HG03354 (cell line): ENCODE results near the gene COQ4.
"Not testable (repeated sequence)": the region's sequence is repeated elsewhere in the genome, so short reads cannot be mapped to it uniquely, and the experiment has no call there.

Experiments used
- ATAC-seq: cut with Tn5 transposase; IDR thresholded peaks from one replicate; pipeline ENCODE4 v1.9.1; 2021; ENCODE audit warnings: mild to moderate bottlenecking; ENCODE audit not compliant: unreplicated experiment, poor library complexity, severe bottlenecking

The COQ4 gene

DNA sequence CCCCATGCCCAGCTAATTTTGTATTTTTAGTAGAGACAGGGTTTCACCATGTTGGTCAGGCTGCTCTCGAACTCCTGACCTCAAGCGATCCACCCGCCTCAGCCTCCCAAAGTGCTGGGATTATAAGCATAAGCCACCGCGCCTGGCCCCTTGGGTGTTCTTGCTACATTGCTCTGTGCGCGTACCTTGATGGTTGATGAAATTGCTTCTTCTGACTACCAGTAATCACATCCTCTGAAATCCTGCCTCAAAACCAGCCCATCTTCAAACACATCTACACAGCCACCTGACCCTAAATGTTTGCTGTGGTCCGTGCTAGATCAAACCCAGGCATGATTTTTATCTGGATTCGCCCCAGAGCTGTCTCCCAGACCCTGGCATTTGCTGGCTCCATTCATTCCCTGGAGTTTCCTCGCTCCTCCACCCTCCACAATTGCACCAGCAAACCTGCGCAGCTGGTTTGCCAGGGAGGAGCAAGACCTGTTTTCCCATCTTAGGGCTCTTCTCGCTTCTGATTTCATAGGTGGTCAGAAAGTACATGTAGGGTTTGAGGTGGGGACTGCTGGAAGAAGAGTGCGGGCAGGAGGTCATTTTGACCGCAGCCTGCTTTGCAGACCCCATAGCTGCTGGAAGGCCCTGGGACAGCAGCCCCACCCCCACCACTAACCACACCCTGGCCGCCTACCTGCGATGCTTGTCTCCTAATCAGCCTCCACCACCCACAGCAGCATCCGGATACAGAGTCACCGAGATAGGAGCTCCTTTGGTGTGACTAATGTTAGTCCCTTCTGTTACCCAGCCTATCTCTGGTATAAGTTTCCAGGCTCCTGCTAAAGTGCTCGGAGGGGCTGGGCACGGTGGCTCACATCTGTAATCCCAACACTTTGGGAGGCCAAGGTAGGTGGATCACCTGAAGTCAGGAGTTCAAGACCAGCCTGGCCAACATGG is 23.8 kb upstream of the COQ4 start:
- ATAC-seq: no peak

DNA sequence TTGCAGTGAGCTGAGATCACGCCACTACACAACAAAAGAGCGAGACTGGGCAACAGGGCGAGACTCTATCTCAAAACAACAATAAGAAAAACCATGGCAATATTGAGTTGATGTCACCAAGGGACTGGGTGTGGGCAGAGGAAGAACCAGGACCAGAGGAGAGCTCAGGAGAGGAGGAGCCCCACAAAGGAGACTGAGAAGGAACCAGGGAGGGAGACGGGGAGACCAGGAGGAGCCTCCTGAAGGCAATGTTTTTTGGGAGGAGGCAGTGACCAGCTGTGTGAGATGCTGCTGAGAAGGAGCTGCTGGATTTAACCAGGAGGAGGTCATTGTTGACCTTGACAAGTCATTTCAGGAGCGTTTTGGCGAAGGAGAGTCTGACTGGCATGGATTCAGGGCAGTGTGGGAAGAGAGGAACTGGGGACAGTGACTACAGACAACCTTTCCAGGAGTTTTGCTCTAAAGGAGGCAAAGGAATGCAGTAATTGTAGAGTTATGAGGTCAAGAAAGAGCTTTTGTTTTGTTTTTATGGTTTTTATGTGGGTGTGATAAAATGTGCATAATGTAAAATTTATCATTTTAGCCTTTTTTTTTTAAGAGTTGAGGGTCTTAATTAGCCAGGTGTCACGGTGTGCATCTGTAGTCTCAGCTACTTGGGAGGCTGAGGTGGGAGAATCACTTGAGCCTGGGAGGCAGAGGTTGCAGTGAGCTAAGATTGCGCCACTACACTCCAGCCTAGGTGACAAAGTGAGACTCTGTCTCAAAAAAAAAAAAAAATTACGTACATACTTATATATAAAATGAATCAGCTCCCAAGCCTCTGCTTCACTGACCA is 18.3 kb upstream of the COQ4 start:
- no peak for ATAC-seq

DNA sequence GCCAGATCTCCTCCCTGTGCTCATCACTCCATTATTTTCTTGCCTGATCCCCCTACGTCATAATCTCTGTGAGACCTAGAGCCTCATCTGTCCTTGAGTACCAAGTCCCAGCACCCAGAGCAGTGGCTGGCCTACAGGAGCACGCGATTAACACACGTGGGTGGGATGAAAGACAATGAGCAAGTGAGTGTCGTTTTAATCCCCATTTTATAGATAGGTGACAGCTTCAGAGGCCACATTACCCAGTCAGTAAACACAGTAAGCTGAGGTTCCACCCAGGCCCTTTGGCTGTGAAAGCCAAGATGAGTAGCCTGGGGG is 17.7 kb upstream of the COQ4 start:
- no peak for ATAC-seq

GRCh38 chr9:128309551-128309950 is 13.1 kb upstream of the COQ4 start:
- ATAC-seq: no peak

DNA sequence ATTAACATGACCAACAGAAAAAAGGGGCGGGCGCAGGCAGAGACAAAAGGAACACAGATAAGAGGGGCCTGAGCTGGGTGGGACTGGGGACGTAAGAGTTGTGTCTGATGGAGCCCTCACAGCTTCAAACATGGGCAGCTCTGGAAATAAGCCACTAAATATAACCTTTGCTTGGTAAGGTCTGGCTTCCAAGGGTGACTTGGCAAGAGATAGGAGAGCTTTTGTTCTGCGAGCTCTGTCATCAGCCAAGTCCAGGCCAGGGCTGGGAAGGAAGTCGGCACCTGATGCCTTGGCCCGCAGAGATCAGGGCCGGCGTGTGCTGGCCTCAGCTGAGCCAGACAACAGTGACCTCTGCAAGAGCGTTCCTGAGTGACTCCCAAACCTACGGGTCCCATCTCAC is 12.2 kb upstream of the COQ4 start:
- no peak for ATAC-seq

DNA sequence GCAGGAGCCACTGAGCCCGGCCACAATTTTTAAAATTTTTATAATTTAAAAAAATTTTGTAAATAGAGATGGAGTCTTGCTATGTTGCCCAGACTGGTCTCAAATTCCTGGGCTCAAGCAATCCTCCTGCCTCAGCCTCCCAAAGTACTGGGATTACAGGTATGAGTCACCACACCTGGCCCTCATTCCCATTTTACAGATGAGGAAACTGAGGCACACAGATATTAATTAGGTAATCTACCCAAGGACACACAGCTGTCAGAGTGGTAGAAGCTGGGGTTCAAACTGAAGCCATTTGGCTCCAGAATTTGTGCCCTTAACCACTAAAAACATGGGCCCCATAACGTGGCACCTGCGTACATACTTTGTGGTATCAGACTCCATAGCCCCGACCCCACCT is 7.9 kb upstream of the COQ4 start:
- ATAC-seq: no peak

- no peak for ATAC-seq
Observed at GRCh38 chr9:128316421-128316820, 6.2 kb upstream of the COQ4 start.

GRCh38 chr9:128317629-128318028 is 5.0 kb upstream of the COQ4 start:
- ATAC-seq: no peak

GRCh38 chr9:128321343-128321742 is 1.3 kb upstream of the COQ4 start:
- ATAC-seq: no peak

- peak; percentile 9 for ATAC-seq
Observed at GRCh38 chr9:128321879-128322403, 698 bp upstream of the COQ4 start.

GRCh38 chr9:128323212-128323730 is 632 bp downstream of the COQ4 start:
- peak; percentile 1 for ATAC-seq

DNA sequence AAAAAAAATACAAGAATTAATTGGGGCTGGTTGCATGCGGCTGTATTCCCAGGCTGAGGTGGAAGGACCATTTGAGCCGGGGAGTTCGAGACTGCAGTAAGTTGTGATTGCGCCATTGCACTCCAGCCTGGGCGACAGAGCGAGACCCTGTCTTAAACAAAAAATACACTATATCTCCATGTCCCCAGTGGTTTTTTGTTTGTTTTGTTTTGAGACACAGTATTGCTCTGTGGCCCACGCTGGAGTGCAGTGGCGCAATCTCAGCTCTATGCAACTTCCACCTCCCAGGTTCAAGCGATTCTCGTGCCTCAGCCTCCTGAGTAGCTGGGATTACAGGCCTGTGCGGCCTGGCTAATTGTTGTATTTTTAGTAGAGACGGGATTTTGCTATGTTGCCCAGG is 1.2 kb downstream of the COQ4 start:
- no peak for ATAC-seq

DNA sequence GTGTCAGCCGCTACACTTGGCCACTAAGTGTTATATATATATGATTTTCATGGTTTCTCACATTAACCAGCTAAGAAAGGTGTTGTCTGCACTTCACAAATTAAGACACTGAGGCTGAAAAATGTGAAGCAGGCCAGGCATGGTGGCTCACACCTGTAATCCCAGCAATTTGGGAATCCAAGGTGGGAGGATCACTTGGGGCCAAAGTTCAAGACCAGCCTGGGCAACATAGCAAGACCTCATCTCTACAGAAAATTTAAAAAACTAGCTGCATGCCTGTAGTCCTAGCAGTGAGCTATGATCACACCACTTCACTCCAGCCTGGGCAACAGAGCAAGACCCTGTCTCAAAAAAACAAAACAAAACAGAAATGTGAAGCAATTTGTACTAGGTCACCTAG is 1.8 kb downstream of the COQ4 start:
- no peak for ATAC-seq

GRCh38 chr9:128325629-128326028 is 3.0 kb downstream of the COQ4 start:
- ATAC-seq: no peak

DNA sequence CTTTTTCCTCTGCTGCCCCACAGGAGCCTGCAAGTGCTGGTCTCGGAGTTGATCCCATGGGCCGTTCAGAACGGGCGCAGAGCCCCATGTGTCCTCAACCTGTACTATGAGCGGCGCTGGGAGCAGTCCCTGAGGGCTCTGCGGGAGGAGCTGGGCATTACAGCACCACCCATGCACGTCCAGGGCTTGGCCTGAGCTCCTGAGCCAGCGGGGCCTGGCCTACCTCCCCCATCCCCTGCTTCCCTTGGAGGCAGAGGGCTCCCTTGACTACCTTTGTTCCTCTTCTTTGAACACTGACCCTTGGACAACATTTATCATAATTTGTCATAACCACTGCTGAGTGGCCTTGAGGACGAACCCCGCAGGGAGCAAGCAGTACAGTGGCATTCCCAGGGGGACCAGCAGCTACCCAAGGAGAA is 10.8 kb downstream of the COQ4 start:
- ATAC-seq: no peak

- no peak for ATAC-seq
Observed at GRCh38 chr9:128335161-128335560, 12.5 kb downstream of the COQ4 start.

DNA sequence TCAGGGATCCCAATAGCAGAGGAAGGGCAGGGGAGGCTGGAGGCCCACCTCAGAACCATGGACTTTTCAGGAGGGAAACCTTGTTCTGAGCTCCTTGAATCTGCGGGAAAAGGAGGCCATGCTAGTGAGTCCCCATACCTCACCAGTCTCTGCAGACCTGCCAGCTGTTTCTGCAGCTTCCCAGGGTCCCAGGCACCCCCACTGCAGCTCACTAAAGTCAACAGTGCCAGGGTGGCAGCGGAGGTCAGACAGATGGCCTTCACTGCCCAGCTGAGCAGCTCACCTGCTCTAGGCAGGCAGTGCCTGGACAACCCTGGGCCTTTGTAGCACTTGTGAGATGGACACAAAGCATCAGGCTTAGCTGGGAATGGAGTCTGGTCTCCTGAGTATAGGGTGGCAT is 13.3 kb downstream of the COQ4 start:
- ATAC-seq: no peak

GRCh38 chr9:128337936-128338335 is 15.3 kb downstream of the COQ4 start:
- ATAC-seq: no peak

DNA sequence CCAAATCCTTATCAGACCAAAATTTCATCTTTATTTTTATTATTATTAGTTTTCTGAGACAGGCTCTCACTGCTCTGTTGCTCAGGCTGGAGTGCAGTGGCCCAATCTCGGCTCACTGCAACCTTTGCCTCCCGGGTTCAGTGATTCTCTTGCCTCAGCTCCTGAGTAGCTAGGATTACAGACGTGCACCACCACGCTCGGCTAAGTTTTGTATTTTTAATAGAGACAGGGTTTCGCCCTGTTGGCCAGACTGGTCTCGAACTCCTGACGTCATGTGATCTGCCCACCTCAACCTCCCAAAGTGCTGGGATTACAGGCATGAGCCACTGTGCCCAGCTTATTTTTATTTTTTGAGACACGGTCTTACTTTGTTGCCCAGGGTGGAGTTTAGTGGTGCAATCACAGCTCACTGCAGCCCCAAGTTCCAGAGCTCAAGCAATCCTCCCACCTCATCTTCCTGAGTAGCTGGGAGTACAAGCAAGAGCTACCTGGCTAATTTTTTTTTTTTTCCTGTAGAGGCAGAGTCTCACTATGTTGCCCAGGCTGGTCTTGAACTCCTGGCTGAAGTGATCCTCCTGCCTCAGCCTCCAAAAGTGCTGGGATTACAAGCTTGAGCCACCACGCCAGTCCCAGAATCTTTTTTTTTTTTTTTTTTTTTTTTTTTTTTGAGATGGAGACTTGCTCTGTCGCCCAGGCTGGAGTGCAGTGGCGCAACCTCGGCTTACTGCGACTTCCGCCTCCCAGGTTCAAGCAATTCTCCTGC is 16.4 kb downstream of the COQ4 start:
- ATAC-seq: not testable (repeated sequence)
